ENCODE measurements around the gene SPEF1.

- no peak for TF ChIP-seq CTCF (IDR thresholded peaks at IDR 0.05)
- TF ChIP-seq POLR2A (IDR thresholded peaks at IDR 0.05), result no peak
- no peak for TF ChIP-seq POLR2AphosphoS5 (IDR thresholded peaks at IDR 0.05)
Observed at GRCh38 chr20:3739926-3740451, 41.3 kb downstream of the SPEF1 start.

All from suprapubic skin (tissue), 4 donors.